ENCODE data around the gene OPRD1.
A peak's percentile ranks its signal among the peaks of the same experiment; 100 is the strongest.
"Not testable (repeated sequence)": the region's sequence is repeated elsewhere in the genome, so short reads cannot be mapped to it uniquely, and the experiment has no call there.

The OPRD1 gene

DNA sequence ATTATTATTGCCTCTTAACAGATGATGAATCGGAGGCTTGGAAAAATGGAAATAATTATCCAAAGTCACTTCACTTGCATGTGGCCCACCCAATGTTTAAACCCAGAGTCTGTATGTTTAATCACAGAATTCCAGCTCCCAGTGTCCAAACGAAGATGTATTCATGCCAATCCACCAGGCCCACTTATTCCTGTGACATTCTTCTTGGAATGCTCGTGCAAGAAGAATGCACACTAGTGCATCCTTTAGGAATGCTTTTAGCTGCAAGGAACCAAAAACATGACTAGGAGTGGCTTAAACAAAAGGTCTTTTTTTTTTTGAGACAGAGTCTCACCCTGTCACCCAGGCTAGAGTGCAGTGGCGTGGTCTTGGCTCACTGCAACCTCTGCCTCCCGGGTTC is 8.9 kb upstream of the OPRD1 start:
- no peak for DNase-seq

DNA sequence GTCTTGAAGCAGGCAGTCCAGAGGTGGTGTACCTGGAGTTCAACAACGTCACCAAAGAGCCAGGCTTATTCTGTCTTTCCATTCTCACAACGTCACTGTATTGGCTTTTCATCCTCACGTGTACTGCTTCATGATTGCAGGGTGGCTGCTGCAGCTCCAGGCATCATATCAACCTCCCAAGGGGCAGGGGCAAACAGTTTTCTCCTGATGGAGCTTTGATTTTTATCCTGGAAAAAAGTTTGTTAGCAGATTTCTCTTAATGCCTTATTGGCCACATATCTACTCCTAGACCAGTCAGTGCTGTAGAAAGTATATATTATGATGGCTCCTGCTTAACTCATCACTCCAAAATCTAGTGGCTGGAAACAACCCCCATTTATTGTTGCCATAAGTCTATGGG is 8.3 kb upstream of the OPRD1 start:
- DNase-seq: no peak

DNA sequence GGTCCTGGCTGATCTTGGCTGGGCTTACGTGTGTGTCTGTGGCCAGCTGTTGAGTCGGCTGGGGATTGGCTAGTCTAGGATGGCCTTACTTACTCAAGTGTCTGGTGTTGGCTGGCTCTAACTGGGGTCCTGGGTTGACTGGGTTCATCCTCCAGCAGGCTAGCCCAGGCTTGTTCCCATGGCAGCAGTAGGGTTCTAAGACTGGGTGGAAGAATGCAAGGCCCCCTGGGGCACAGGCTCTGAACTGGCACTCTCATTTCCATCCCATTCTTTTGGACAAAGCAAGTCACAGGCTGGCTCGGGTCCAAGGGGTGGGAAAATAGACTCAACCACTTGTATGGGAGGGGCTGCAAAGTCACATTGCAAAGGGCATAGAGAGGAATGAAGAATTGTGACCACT is 7.9 kb upstream of the OPRD1 start:
- peak in 1 of 2 experiments; percentile 65 for DNase-seq

DNA sequence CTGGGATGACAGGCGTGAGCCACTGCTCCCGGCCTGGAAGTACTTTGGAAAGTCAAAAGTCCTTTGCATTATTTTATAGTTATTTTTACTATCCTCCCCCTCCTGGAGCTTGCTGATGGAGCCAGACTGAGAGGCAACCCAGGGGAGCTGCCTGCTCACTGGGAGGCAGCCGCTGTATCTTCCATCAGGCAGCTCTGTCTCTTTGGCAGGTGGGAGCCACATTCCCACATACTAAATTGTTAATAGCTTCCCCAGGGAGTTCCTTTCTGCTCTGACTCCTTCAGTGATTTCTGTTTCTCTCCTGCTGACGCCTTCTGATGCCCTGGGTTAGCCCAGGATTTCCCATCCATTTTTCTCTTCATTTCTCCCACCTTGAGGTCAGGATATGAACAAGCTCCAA is 4.9 kb upstream of the OPRD1 start:
- DNase-seq: peak in 1 of 2 experiments; percentile 34

DNA sequence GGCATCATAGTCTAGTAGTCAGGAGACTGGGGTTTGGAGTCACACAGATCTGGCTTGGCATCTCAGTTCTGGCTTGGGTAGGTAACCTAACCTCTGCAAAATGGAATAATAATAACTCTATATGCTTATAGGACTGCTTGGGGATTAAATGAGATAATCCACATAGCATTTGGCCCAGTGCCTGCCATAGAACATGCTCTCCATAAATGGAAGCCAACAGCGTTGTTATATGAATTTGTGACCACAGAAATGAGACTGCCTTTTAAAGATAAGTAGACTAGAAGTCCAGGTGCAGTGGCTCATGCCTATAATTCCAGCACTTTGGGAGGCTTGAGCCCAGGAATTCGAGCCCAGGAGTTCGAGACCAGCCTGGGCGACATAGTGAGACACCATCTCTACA is 4.0 kb upstream of the OPRD1 start:
- DNase-seq: no peak

DNA sequence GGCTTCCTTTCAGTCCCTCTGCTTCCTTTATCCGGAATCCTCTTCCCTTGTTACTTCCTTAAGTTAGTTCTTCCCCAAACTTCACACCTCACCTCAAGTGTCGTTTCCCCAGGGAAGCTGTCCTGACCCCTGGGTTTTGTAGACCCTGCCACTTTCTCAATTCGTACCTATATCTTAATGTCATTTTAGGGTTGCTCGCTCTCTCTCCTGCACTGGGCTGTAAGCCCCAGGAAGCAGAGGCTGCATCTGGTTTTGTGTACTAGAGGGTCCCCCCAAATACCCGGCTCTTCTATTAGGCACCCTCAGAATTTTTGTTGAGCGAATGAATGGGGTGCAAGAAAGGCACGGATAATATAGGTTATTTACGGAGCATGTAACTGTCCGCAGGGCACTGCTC is 603 bp upstream of the OPRD1 start:
- DNase-seq: no peak

DNA sequence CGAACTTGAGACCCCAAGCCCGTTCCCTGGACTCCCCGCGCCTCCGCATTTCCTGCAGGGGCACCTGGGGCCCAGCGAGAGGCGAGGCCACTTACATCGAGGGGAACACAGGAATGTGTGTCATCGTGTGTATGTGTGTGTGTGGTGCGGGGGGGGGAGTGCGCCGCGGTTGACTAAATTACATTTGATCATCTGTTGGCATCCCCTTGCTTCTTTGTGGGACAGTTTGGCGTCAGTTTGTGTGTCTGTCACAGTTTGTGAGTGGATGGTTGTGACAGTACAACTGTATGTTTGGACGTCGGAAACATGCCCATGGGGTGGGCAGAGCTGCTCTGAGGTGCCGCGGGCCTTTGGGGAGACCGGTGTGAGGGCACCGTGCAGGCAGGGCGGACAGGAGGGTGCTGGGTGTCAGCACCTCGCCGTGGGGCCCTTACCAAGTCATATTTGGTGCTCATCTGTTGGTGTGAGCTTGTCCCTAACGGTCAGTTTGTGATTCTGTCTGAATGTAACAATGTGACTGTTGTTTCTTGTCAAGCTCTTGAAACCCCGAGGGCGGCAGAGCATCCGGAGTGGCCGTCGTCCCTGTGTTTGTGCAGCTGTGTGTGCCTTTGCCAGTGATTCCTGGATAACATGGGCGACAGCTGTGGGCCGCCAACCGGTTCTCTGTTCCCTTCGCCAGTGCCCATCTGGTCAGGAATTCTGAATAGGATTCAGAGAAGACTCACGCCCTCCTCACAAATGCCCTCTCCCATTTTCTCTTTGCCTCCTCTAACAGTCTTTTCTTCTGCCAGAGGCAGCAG is 899 bp downstream of the OPRD1 start:
- peak; percentile 85 to 91 for DNase-seq

DNA sequence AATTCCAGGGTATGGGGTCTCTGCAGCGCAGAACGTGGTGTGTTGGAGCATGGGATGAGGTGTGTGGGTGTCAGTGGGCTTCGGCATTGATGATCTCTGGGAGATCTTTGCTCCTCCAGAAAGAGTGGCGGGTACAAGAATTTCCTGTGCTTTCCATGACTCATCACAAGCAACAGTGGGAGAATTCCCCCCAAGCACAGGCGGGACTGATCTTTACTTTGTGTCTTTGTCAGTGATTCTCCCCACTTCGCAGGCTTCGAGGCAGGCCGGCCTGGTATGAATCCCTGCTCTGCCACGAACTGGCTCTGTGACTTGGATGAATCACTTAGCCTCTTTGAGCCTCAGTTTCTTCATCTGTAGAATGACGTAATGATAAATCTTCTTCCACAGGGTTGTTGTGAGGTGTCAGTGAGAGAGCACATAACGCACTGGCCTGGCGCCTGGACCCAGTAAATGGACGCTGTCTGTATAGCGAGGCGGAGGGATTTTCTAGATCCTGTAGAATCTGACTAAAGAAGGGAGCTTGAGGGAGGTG is 2.0 kb downstream of the OPRD1 start:
- DNase-seq: no peak

DNA sequence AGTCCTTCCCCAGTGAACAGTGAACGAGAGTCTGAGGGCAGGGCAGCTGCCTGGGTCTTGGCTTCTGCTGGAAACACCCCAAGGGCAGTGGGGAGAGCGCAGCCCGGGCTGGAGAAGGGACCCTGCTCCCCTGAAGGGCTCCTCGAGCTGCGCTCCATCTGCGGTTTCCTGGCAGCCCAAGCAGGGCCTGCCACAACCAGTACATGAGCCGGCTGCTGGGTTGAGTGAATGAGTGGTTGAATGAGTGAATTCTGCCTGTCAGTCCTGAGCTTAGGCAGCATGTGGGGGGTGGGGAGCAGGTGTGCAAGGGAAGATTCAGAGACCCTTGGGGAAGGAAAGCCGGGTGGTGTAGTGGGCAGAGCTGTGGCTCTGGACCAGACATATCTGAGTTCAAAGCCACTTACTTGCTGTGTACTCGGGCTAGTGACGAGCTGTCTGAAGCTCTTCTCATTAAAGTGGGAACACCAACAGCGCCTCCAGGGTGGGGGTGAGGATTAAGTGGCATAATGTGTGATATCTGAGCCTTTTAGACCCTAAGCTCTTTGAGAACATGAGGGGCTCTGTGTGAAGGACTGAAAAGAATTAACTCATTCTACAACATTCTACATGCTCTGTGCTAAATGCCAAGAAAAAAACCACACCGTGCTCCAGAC is 3.7 kb downstream of the OPRD1 start:
- DNase-seq: peak; percentile 91 to 94

DNA sequence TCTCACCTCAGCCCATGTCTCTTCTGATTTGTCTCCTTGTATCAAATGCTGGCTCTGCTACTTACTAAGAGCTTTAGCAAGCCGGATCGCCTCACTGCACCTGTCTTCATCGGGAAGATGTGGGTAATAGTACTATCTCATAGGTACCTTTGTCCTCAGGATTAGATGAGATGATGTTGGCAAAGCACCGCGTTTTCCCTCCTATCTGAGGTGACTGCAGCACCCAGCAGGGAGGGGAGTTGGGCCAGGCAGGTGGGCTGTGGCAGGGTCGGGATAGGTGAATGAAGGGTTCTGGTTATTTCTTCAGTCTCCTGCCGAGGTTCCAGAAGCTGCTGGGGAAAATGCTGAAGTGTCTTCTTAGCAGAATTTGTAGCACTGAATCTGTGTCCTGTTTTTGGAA is 5.2 kb downstream of the OPRD1 start:
- DNase-seq: no peak

DNA sequence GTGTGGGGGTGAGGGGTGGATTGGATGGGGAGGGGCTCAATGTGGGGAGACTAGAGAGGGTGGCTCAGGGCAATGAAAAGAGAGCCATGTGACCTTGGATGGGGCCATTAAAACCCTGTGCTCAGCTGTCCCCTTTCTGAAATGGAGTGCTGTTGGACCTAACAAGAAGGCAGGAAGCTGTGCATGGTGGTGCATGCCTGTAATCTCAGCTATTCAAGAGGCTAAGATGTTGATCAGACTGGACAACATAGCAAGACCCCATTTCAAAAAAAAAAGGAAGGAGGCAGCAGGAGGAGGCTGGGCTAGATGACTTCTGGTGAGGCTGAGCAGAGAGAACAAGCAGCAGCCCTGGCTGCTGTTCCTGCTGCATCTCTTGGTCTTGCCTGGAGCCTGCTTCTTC is 7.0 kb downstream of the OPRD1 start:
- DNase-seq: no peak

DNA sequence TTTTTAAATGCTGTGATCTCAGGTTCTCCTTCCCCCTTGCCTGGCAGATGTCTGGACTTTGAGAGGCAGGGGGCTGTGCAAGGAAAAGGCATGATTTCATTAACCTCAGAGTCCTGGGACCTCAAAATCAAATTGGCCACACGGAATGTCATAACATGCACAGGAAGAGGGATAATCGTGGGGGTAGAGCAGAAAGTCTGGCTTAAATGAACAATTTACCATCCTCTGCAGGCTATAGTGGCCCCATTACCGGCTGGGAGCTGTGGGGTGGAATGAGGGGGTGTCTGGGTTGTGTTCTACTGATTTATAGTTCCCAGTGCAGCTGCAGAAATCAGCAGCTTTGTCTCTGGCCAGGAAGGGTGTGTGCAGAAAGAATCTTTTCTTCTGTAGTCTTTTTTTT is 10.8 kb downstream of the OPRD1 start:
- DNase-seq: no peak

DNA sequence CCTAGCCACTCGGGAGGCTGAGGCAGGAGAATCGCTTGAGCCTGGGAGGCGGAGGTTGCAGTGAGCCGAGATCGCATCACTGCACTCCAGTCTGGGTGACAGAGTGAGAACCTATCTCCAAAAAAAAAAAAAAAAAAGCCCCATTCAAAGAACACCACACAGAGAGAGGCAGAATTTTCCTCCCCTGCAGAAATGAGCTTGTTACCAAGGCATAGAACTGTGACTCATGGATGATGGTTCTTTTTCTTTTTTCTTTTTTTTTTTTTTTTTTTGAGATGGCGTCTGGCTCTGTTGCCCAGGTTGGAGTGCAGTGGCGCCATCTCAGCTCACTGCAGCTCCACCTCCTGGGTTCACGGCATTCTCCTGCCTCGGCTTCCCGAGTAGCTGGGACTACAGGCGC is 12.1 kb downstream of the OPRD1 start:
- not testable (repeated sequence) for DNase-seq

DNA sequence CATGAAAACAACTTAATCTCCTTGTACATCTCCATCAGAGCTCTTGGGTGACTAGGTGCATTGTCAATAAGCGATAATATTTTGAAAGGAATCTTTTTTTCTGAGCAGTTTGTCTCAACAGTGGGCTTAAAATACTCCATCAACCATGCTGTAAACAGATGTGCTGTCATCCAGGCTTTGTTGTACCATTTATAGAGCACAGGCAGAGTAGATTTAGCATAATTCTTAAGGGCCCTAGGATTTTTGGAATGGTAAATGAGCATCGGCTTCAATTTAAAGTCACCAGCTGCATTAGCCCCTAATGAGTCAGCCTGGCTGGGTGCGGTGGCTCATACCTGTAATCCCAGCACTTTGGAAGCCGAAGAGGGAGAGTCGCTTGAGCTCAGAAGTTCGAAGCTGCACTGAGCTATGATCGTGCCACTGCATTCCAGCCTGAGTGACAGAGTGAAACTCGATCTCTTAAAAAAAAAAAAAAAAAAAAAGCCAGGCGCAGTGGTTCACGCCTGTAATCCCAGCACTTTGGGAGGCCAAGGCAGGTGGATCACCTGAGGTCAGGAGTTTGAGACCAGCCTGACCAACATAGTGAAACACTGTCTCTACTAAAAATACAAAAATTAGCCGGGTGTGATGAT is 16.4 kb downstream of the OPRD1 start:
- peak in 1 of 2 experiments; percentile 56 for DNase-seq

DNA sequence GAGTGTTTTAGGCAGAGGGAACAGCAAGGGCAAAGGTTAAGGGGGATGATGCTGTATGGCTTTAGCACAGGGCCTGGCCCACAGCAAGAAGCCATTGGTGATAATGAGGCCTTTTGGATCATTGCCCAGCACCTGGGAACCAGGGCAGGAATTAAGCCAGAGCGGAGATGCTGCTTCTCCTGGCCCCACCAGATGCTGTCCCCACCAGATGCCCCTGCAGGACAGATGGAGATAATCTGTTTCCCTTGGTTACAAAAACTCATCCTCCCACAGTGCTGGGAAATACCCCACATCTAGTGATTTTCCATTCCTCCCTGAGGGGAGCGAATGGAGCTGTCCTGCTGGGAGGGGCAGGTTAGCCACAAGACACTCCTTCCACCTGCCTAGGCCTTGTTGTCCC is 18.8 kb downstream of the OPRD1 start:
- peak; percentile 96 to 99 for DNase-seq

DNA sequence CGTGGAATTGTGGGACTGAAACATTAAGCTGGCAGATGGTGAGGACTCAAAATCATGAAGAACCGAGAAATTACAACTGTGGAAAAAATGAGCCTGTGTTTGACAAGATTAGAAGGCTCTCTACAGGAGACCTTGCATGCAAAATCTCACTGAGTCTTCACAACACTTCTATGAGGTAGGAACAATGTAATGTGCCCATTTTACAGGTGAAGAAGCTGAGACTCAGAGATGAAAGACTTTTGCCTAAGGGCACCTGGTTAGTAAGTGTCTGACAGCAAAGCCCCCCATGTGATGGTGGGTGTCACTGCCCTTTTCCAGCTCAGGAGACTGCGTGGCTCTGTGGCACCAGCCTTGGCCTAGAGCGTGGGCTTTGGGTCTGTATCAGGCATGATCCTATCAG is 21.0 kb downstream of the OPRD1 start:
- DNase-seq: no peak

DNA sequence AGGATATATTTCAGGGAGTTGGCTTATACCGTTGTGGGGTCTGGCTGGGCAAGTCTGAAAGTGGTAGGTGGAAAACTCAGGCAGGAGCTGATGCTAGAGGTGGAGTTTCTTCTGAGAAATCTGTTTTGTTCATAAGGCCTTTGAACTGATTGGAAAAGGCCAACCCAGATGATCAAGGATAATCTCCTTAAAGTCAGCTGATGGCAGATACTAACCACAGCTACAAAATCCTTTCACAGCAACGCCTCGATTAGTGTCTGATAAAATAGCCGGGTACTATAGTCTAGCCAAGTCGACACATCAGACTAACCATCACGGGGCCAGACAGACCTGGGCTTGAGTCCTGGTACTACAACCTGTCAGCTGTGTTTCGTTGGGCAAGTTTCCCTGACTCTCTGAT is 21.4 kb downstream of the OPRD1 start:
- DNase-seq: no peak

DNA sequence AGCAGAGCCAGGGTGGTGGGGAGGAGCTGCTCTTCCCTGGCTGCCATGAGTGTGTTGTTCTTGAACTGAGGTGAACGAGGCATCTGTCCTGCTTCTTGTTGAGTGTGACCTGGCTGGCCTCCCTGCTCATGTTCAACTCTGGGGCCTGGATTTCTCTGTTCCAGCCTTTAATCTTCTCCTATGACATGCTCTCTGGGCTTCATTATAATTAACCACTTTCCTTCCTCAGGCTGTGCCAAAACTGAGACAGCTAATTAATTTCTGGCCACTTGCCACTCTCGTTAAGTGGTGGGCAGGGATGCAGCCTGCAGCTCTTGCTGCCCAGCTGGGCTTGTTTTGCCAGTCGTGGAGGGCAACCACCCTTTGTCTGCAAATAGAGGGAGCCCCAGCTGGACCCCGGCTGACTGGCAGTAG is 23.3 kb downstream of the OPRD1 start:
- peak; percentile 96 to 97 for DNase-seq

DNA sequence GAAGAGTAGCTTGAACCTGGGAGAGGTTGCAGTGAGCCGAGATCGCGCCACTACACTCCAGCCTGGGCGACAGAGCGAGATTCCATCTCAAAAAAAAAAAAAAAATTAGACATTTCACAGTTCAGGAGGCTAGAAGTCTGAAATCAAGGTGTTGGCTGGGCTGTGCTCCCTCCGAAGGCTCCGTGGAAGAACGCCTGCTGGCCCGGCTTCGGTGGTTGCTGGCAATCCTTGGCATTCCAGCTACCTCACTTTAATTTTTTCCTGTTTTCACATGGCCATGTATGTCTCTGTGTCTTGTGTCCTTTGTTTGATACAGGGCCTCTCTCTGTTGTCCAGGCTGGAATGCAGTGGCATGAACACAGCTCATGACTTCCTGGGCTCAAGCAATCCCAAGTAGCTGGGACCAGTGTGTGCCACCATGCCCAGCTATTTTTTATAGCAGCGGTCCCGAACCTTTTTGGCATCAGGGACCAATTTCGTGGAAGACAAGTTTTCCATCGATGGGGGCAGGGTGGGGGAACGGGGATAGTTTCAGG is 24.5 kb downstream of the OPRD1 start:
- DNase-seq: no peak

DNA sequence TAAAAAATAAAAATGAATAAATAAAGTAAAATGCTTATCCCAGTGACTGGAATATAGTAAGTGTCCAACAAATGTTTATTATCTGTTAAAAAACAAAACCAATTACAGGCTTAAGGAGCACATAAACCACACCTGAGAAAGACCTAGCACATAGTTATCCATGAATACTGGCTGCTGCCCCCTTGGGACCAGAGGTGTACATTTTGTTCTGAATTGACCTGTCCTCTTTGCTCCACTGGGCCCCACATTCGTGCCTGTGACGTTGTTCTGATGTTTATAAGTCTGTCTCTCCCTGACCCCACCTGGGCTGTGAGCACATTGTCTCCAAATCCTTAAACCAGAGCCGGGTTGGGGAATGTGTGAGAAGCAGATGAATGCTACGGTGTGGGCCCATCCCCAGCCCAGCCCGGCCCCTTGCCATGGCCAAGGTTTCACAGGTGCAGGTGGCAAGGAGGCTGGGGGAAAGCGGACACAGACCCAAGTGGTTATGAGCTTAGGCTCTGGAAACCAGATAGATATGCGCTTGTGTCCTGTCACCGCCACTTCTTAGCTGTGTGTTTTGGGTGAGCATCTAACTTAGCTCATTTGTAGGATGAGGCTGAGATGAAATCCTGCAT is 29.1 kb downstream of the OPRD1 start:
- DNase-seq: no peak

DNA sequence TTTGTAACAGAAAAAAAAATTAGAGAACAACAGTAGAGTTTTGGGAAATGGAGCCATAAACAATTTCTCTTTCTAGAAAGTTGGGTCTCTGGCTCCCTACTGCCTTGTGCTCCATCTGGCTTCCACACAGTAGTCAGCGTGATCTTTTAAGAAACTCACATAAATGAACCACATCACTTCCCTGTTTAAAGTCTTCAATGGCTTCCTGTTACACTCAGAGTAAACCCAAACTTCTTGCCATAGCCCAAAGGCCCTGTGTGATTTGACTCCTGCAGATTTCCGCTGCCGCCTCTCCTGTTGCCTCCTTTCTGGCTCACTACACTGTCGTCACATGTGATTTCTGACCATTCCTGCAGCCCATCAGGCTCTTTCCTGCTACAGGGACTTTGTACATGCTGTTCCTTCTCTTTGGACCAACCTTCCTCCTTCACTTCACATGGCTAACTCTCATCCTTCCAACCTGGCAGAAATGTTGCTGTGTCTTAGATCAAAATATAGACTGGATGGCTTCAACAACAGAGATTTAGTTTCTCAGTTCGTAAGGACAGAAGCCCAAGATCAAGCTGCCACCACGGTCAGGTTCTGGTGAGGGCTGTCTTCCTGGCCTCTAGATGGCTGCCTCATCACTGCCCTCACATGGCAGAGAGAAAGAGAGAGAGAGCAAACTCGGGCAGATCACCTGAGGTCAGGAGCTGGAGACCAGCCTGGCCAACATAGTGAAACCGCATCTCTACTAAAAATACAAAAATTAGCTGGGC is 34.0 kb downstream of the OPRD1 start:
- no peak for DNase-seq

DNA sequence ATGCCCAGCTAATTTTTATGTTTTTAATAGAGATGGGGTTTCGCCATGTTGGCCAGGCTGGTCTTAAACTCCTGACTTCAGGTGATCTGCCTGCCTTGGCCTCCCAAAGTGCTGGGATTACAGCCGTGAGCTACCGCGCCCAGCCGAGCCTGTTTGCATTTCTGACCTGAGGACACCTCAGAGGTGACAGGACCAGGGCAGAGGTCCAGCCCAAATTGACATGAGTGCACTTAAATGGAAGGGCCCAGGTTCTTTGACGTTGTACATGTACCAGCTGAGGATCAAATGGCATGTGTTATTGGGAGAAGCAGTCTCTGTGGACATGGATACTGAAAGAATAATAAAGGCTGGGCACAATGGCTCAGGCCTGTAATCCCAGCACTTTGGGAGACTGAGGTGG is 35.2 kb downstream of the OPRD1 start:
- DNase-seq: not testable (repeated sequence)

Data from NCI-H524 (cell line).